Measurements from ENCODE around the gene SWAP70. TPM values are rescaled to one million over a fixed set of nuclear protein-coding genes. Genes with fewer than 3 reads are reported as not detected.
A peak's percentile ranks its signal among the peaks of the same experiment; 100 is the strongest.

SWAP70 gene
- total RNA-seq: 10 to 100 TPM in 1 of 5 experiments, 1 to 10 TPM in 4; 4.2 to 15.6 (median 7.0) TPM
- 1 to 10 TPM; 2.3 to 3.4 TPM for polyA plus RNA-seq
- 6.5 reads per million, percentile 28 among the genes with 10 or more reads in this experiment for total RNA-seq

DNA sequence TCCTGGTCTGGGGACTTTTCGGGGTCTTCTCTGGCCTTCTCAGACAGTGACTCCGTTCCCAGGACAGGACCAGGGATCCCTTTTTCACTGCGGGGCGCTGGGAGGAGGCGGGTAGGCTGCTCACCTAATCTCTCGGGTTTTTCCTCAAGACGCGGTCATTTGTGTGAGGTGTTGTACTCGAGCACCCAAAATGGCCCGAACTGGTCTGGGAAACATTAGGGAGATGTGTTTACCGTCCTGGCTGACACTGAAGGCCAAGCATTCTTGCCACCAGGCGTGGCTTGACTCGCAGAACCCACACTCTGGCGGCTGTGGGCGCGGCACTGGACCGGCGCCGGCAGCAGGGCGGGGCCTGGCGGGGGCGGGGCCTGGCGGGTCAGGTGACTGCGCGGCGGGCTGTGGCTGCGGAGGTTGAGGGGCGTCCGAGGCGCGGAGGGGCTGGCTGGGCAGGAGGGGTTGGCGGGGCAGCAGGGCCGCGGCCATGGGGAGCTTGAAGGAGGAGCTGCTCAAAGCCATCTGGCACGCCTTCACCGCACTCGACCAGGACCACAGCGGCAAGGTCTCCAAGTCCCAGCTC lies at the start of gene SWAP70:
TSS of gene SWAP70 (plus strand) at position 379 of the 577 bp plus-strand sequence. CDS start at position 482, 103 bp downstream.
- Histone ChIP-seq H3K4me3 (ENCODE audit: low read length) (peak within 1 kb of the TSS; percentile 58), H3K36me3 (ENCODE audit: control insufficient read depth in 2 of 3, insufficient read depth in 3 of 3, low read length in 3 of 3) (no peaks in the 10 kb centered on the region), H3K4me1 (ENCODE audit: control insufficient read depth in 2 of 2, insufficient read depth in 2 of 2, low read length in 2 of 2) (peaks cover 5 to 6% of the 10 kb centered on the region in 2 donors), H3K27me3 (ENCODE audit: control insufficient read depth in 2 of 2, insufficient read depth in 2 of 2, low read length in 2 of 2) (peaks cover 0 to 4% of the 10 kb centered on the region in 2 donors), H3K27ac (ENCODE audit: low read depth, low read length) (peak within 1 kb of the TSS; percentile 9), H3K9me3 (ENCODE audit: control insufficient read depth in 2 of 3, low read length in 3 of 3) (no peaks in the 10 kb centered on the region)
- Mint-ChIP-seq H3K27ac (peak within 1 kb of the TSS in 8 of 9 donors; percentile 7 to 81 (median 38)), H3K9me3 (peaks cover 0 to 28% (median 9%) of the 10 kb centered on the region in 11 donors), H3K36me3 (peaks cover 0 to 21% (median 3%) of the 10 kb centered on the region in 5 donors), H3K4me3 (peak within 1 kb of the TSS; percentile 79 to 93 (median 87)), H3K27me3 (peaks cover 18 to 51% (median 38%) of the 10 kb centered on the region in 5 donors), H3K4me1 (peaks cover 7 to 25% (median 17%) of the 10 kb centered on the region in 7 donors)
- ATAC-seq (peak; percentile 91), DNase-seq (peak; percentile 15 to 89 (median 48))
- intact Hi-C loops (cut with micrococcal nuclease): loop anchor here (1.0 to 5.0 kb wide), 5 partner anchors 49 to 94 kb away; no protein-coding TSS in a partner anchor
- ChIA-PET CTCF (no interaction called here), POLR2A (no interaction called here)

DNA sequence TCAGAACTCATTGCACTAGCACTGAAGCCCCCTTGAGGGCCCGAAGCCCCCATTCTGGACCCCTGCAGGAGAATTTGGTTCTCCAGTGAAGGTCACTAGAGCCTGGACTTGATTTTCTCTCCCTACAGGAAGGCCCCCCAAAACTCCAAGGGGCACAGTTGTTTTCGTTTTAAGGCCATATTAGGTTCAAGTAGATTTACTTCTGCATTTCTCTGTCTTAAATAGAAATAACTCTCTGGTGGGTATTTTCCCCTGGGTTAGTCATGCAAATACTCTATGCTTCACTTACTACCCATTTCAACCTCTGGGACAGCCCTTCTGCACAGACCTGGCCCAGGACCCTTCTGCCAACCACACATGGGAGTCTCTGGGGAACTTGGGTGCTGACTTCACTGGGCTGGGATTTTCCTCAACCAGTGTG lies 48.8 kb upstream of the SWAP70 start:
- Mint-ChIP-seq H3K4me1 (peaks cover 12 to 34% (median 18%) of the 10 kb centered on the region in 7 donors), H3K27me3 (no peaks in the 10 kb centered on the region), H3K4me3 (peak overlapping the region in 9 of 10 donors; percentile 6 to 99 (median 95)), H3K9me3 (no peaks in the 10 kb centered on the region), H3K27ac (peak overlapping the region in 8 of 9 donors; percentile 72 to 98 (median 89)), H3K36me3 (no peaks in the 10 kb centered on the region)
- intact Hi-C loops (cut with micrococcal nuclease): loop anchor here (2.0 kb wide), 2 partner anchors 50 to 926 kb away; partner anchors contain the start of gene SWAP70 (in 1 of the 2)
- DNase-seq (no peak), ATAC-seq (no peak)
- H3K4me3 ChIP-seq (ENCODE audit: low read length): no peak overlapping the region
- H3K4me1 ChIP-seq (ENCODE audit: control insufficient read depth in 2 of 2, insufficient read depth in 2 of 2, low read length in 2 of 2): peaks cover 0 to 14% of the 10 kb centered on the region in 2 donors
- H3K27ac ChIP-seq (ENCODE audit: low read depth, low read length): peak overlapping the region; percentile 75
- ChIA-PET CTCF (no interaction called here), POLR2A (no interaction called here)
- H3K9me3 ChIP-seq (ENCODE audit: control insufficient read depth in 2 of 3, low read length in 3 of 3): no peaks in the 10 kb centered on the region
- H3K36me3 ChIP-seq (ENCODE audit: control insufficient read depth in 2 of 3, insufficient read depth in 3 of 3, low read length in 3 of 3): no peaks in the 10 kb centered on the region
- H3K27me3 ChIP-seq (ENCODE audit: control insufficient read depth in 2 of 2, insufficient read depth in 2 of 2, low read length in 2 of 2): no peaks in the 10 kb centered on the region

DNA sequence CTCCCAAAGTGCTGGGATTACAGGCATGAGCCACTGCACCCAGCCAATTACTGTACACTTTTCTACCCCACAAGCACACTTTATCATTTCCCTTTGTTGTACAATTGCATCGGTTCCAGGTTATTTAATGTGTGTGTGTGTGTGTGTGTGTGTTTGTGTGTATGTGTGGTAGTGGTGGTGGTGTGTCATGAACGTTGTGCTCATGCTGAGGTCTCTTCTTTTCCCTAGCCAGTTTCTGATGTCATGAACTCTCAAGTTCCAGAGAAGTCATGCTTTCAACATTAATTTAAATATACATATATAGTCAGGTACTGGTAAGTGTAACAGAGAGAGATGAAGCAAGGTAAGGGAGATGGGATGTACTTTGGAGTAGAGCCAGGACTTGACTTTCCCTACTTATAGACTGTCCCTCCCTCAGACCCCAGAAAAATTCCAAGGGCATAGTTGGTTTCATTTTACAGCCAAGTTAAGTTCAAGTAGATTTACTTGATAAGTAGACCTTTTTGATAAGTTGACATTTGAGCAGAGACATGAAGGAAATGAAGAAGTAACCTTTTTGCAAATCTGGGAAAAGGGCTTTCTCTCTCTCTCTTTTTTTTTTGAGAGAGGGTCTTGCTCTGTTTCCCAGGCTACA lies 47.7 kb upstream of the SWAP70 start:
- Histone ChIP-seq H3K4me3 (ENCODE audit: low read length) (no peak overlapping the region), H3K9me3 (ENCODE audit: control insufficient read depth in 2 of 3, low read length in 3 of 3) (no peaks in the 10 kb centered on the region), H3K4me1 (ENCODE audit: control insufficient read depth in 2 of 2, insufficient read depth in 2 of 2, low read length in 2 of 2) (peaks cover 0 to 14% of the 10 kb centered on the region in 2 donors), H3K36me3 (ENCODE audit: control insufficient read depth in 2 of 3, insufficient read depth in 3 of 3, low read length in 3 of 3) (no peaks in the 10 kb centered on the region), H3K27me3 (ENCODE audit: control insufficient read depth in 2 of 2, insufficient read depth in 2 of 2, low read length in 2 of 2) (no peaks in the 10 kb centered on the region), H3K27ac (ENCODE audit: low read depth, low read length) (no peak overlapping the region)
- ATAC-seq (no peak), DNase-seq (no peak)
- H3K27ac Mint-ChIP-seq: no peak overlapping the region
- ChIA-PET CTCF (no interaction called here), POLR2A (no interaction called here)
- intact Hi-C loops (cut with micrococcal nuclease): no loop called here
- no peaks in the 10 kb centered on the region for H3K36me3 Mint-ChIP-seq
- peaks cover 12 to 29% (median 18%) of the 10 kb centered on the region in 7 donors for H3K4me1 Mint-ChIP-seq
- no peaks in the 10 kb centered on the region for H3K9me3 Mint-ChIP-seq
- H3K27me3 Mint-ChIP-seq: no peaks in the 10 kb centered on the region
- no peak overlapping the region for H3K4me3 Mint-ChIP-seq

DNA sequence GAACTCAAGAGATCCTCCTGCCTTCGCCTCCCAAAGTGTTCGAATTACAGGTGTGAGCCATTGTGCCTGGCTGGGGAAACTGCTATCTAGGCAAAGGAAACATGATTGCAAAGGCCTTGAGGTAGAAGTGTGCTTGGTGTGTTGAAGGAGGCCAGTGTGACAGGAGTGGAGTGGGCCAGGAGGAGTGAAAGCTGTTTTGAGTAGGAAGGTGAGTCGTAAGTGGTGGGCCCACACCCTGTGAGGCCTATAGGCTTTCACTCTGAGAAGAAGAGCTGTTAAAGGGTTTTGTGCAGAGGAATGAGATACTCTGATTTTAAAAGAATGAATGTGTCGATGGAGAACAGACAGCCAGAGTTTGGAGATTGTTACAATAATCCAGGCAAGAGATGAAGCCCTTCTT lies 47.0 kb upstream of the SWAP70 start:
- intact Hi-C loops (cut with micrococcal nuclease): no loop called here
- no peak overlapping the region for H3K27ac ChIP-seq (ENCODE audit: low read depth, low read length)
- Mint-ChIP-seq H3K9me3 (no peaks in the 10 kb centered on the region), H3K4me3 (no peak overlapping the region), H3K4me1 (peaks cover 12 to 27% (median 18%) of the 10 kb centered on the region in 7 donors), H3K36me3 (no peaks in the 10 kb centered on the region), H3K27me3 (no peaks in the 10 kb centered on the region), H3K27ac (peak overlapping the region in 1 of 9 donors; percentile 29)
- ChIA-PET CTCF (no interaction called here), POLR2A (no interaction called here)
- no peak overlapping the region for H3K4me3 ChIP-seq (ENCODE audit: low read length)
- H3K4me1 ChIP-seq (ENCODE audit: control insufficient read depth in 2 of 2, insufficient read depth in 2 of 2, low read length in 2 of 2): peaks cover 0 to 14% of the 10 kb centered on the region in 2 donors
- no peaks in the 10 kb centered on the region for H3K27me3 ChIP-seq (ENCODE audit: control insufficient read depth in 2 of 2, insufficient read depth in 2 of 2, low read length in 2 of 2)
- no peak for DNase-seq
- H3K9me3 ChIP-seq (ENCODE audit: control insufficient read depth in 2 of 3, low read length in 3 of 3): no peaks in the 10 kb centered on the region
- ATAC-seq: no peak
- H3K36me3 ChIP-seq (ENCODE audit: control insufficient read depth in 2 of 3, insufficient read depth in 3 of 3, low read length in 3 of 3): no peaks in the 10 kb centered on the region

DNA sequence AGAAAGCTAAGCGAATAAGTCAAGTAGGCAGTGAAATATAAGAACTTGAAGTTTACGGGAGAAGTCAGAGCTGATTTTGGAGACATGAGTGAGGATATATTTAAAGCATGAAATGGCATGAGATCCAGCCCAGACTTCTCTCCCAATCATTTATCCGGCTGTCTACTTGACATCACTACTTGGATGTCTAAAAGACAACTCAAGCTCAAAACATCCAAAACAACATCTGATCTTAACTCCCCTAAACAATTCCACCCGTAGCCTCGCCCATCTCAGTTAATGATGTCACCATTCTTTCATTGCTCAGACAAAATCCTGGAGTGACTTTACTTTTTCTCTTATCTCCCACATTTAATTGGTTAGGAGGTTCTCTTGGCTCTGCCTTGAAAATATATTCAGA lies 45.9 kb upstream of the SWAP70 start:
- Mint-ChIP-seq H3K9me3 (no peaks in the 10 kb centered on the region), H3K4me3 (no peak overlapping the region), H3K27me3 (no peaks in the 10 kb centered on the region), H3K36me3 (no peaks in the 10 kb centered on the region), H3K27ac (no peak overlapping the region), H3K4me1 (peaks cover 10 to 23% (median 16%) of the 10 kb centered on the region in 7 donors)
- H3K36me3 ChIP-seq (ENCODE audit: control insufficient read depth in 2 of 3, insufficient read depth in 3 of 3, low read length in 3 of 3): no peaks in the 10 kb centered on the region
- H3K27me3 ChIP-seq (ENCODE audit: control insufficient read depth in 2 of 2, insufficient read depth in 2 of 2, low read length in 2 of 2): no peaks in the 10 kb centered on the region
- intact Hi-C loops (cut with micrococcal nuclease): no loop called here
- ChIA-PET CTCF (no interaction called here), POLR2A (no interaction called here)
- no peaks in the 10 kb centered on the region for H3K9me3 ChIP-seq (ENCODE audit: control insufficient read depth in 2 of 3, low read length in 3 of 3)
- H3K4me3 ChIP-seq (ENCODE audit: low read length): no peak overlapping the region
- no peak for ATAC-seq
- DNase-seq: no peak
- H3K4me1 ChIP-seq (ENCODE audit: control insufficient read depth in 2 of 2, insufficient read depth in 2 of 2, low read length in 2 of 2): peaks cover 0 to 11% of the 10 kb centered on the region in 2 donors
- no peak overlapping the region for H3K27ac ChIP-seq (ENCODE audit: low read depth, low read length)

DNA sequence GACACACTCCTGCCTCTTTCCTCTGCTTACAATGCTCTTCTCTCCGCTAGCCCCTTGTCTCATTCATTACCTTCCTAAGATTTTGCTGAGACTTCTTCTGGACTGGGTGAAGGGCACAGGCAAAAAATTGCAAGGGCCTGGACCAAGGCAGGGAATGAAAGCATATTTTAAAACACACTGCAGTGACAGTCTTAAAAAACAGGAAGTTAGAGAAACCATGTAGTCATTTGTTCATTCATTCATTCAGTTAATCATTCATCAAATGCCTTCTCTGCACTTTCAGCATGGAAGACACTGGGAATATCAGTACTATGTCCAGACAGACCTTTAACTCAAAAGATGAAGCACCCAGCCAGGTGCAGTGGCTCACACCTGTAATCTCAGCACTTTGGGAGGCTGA lies 44.9 kb upstream of the SWAP70 start:
- ChIA-PET POLR2A (no interaction called here), CTCF (no interaction called here)
- no peak overlapping the region for H3K4me3 Mint-ChIP-seq
- no peaks in the 10 kb centered on the region for H3K36me3 Mint-ChIP-seq
- H3K9me3 Mint-ChIP-seq: no peaks in the 10 kb centered on the region
- peaks cover 2 to 15% (median 7%) of the 10 kb centered on the region in 7 donors for H3K4me1 Mint-ChIP-seq
- ATAC-seq: no peak
- no peaks in the 10 kb centered on the region for H3K36me3 ChIP-seq (ENCODE audit: control insufficient read depth in 2 of 3, insufficient read depth in 3 of 3, low read length in 3 of 3)
- no peak overlapping the region for H3K4me3 ChIP-seq (ENCODE audit: low read length)
- H3K27me3 Mint-ChIP-seq: no peaks in the 10 kb centered on the region
- H3K27me3 ChIP-seq (ENCODE audit: control insufficient read depth in 2 of 2, insufficient read depth in 2 of 2, low read length in 2 of 2): no peaks in the 10 kb centered on the region
- intact Hi-C loops (cut with micrococcal nuclease): no loop called here
- no peaks in the 10 kb centered on the region for H3K9me3 ChIP-seq (ENCODE audit: control insufficient read depth in 2 of 3, low read length in 3 of 3)
- no peak overlapping the region for H3K27ac Mint-ChIP-seq
- H3K4me1 ChIP-seq (ENCODE audit: control insufficient read depth in 2 of 2, insufficient read depth in 2 of 2, low read length in 2 of 2): peaks cover 0 to 7% of the 10 kb centered on the region in 2 donors
- DNase-seq: no peak
- no peak overlapping the region for H3K27ac ChIP-seq (ENCODE audit: low read depth, low read length)
